ENCODE measurements around the gene RXFP3.

The RXFP3 gene

GRCh38 chr5:33981408-33982162 is 45.4 kb downstream of the RXFP3 start:
- no peak for DNase-seq (ENCODE audit: low read depth)

- DNase-seq (ENCODE audit: low read depth) = no peak
Measured at GRCh38 chr5:33984178-33984577, 48.0 kb downstream of the RXFP3 start.

- DNase-seq (ENCODE audit: low read depth) = no peak
Measured at GRCh38 chr5:33984671-33985124, 48.5 kb downstream of the RXFP3 start, which contains the start of gene SLC45A2. Gene SLC45A2, minus strand, starts transcription at chr5:33984693. Its CDS starts 110 bp downstream, at chr5:33984583.

GRCh38 chr5:33985447-33985846 is 49.3 kb downstream of the RXFP3 start:
- no peak for DNase-seq (ENCODE audit: low read depth)
